NCI-H1930 (cell line): ENCODE data around the gene ERF.

Experiments
- DNase-seq, 2 experiments: peaks; one replicate each; lab custom pipeline; 2025; lab: John Stamatoyannopoulos, UW

The ERF gene

GRCh38 chr19:42239544-42240220 is 15.2 kb downstream of the ERF start:
- no peak for DNase-seq

- DNase-seq, result no peak
Observed at GRCh38 chr19:42235181-42235580, 19.7 kb downstream of the ERF start.

- DNase-seq, result no peak
Observed at GRCh38 chr19:42234364-42234763, 20.6 kb downstream of the ERF start.

- DNase-seq, result no peak
Observed at GRCh38 chr19:42233678-42234292, 21.1 kb downstream of the ERF start.

- DNase-seq, result no peak
Observed at GRCh38 chr19:42233106-42233505, 21.8 kb downstream of the ERF start.

- no peak for DNase-seq
Observed at GRCh38 chr19:42232435-42232834, 22.5 kb downstream of the ERF start.

GRCh38 chr19:42230571-42230970 is 24.4 kb downstream of the ERF start:
- DNase-seq, result no peak

- DNase-seq, result no peak
Observed at GRCh38 chr19:42229855-42230351, 25.0 kb downstream of the ERF start.

- DNase-seq, result no peak
Observed at GRCh38 chr19:42229301-42229854, 25.6 kb downstream of the ERF start.

- no peak for DNase-seq
Observed at GRCh38 chr19:42228641-42229040, 26.3 kb downstream of the ERF start.

GRCh38 chr19:42226886-42227285 is 28.0 kb downstream of the ERF start:
- DNase-seq, result no peak

GRCh38 chr19:42225718-42226292 is 29.1 kb downstream of the ERF start:
- no peak for DNase-seq

- no peak for DNase-seq
Observed at GRCh38 chr19:42224940-42225717, 29.8 kb downstream of the ERF start.

GRCh38 chr19:42220751-42221097 is 34.2 kb downstream of the ERF start:
- DNase-seq, result no peak

GRCh38 chr19:42219812-42220750 is 34.8 kb downstream of the ERF start, which contains the start of gene ZNF526:
Gene ZNF526, plus strand, starts transcription at chr19:42220312. Its CDS starts 4,092 bp downstream, at chr19:42224404.
- peak; percentile 99 to 100 for DNase-seq

GRCh38 chr19:42217520-42218437 is 37.1 kb downstream of the ERF start, which contains the start of gene DEDD2:
Gene DEDD2, minus strand, starts transcription at chr19:42217677. Its CDS starts 670 bp downstream, at chr19:42217007.
- peak; percentile 96 to 99 for DNase-seq

GRCh38 chr19:42216653-42217519 is 38.0 kb downstream of the ERF start:
- DNase-seq, result peak in 1 of 2 experiments; percentile 66

- DNase-seq, result no peak
Observed at GRCh38 chr19:42214810-42215485, 40.0 kb downstream of the ERF start.
